GM12872 (cell line): Measurements from ENCODE around the gene SLC18A3.

ENCODE experiments used
- CTCF ChIP-seq: IDR thresholded peaks from 3 replicates; pipeline ENCODE4 v1.5.1; 2011; ENCODE audit warnings: low read depth, mild to moderate bottlenecking, low read length, moderate library complexity; ENCODE audit not compliant: insufficient read depth

SLC18A3 gene

GRCh38 chr10:49634069-49634660 is 24.1 kb downstream of the SLC18A3 start:
- no peak for TF ChIP-seq CTCF

GRCh38 chr10:49642311-49642710 is 32.2 kb downstream of the SLC18A3 start:
- no peak for TF ChIP-seq CTCF

GRCh38 chr10:49643241-49644034 is 33.3 kb downstream of the SLC18A3 start:
- TF ChIP-seq CTCF: no peak

GRCh38 chr10:49644035-49644646 is 34.0 kb downstream of the SLC18A3 start:
- TF ChIP-seq CTCF: no peak

- TF ChIP-seq CTCF: no peak
Observed at GRCh38 chr10:49645417-49645816, 35.3 kb downstream of the SLC18A3 start.

GRCh38 chr10:49645871-49646870 is 36.1 kb downstream of the SLC18A3 start:
- TF ChIP-seq CTCF: no peak
